ENCODE results near the gene KCNMA1.

Gene KCNMA1

DNA sequence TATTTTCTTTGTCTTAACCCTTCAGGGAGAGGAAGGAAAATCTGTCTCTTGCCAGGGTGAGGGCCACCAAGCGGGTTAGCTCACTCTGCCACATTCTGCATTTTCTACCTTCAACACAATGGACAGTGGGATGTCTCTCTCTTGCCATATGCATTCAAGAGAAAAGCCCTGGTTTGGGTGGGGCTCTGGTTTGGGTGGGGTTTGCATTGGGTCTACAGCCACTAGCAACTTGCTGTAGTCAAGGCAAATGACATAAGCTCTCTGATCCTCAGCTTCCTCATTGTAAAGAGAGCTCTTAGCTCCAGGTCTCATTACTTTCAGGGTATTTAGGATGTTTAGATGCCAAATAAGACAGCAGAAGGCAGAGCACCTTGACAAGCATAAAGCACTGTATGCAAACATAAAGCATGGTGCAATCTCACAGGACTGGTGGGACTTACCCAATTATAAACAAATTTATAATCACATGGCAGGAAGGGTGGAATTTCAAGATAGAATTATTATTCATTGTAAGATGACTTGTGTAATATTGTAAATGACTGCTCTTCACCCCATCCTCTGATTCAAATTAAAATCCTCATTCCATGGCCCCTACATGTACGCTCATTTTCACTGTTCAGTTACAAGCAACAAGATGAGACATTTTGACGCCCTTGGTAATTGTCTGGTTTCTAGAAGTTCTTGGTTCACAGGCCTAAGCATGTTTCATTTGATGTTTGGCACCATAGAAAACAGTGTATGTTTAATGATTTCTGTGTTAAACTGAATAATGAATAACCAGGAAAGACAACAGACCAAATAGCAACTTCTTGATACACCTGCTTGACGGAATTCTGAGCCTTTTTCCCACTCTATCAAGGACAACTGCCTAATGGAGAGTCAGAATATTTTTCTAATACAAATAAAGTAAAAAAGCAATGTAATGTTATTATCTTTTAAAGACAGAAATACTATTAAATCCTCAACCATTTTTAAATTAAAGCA lies 258.9 kb downstream of the KCNMA1 start:
- TF ChIP-seq GATA3 (IDR thresholded peaks at IDR 0.05; ENCODE audit: low read depth, low read length) (no peak), GATA2 (IDR thresholded peaks at IDR 0.05; ENCODE audit: low read depth, low read length) (no peak)

DNA sequence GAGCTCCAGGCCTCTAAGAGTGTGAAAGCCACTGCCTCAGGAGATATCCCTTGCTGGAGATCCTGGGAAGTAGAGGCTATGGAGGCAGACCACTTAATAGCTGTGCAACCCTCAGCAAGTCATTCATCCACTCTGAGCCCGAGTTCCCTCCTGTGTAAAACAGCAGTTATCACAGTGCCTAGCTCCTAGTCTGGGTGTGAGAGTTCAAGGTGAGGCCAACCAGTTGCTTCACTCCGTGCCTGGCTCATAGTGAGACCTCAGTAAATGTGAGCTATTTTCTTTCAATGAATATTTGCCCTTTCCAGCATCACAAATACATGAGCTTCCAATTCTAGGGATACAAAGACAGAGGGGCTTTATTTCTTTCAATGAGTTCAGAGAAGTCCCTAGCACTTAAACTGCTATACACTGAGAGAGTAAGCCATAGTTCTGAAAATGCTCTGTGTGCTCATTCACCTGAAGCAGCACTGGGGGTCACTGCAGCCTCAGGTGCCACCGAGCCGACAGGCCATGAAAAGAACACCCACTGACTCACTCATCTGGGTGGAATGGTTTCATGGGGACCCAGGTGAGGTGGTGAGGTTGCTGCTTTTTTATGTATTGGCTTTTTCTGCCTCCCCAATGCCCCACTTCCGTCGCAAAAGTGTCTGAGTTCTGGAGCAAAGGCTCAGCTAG lies 259.8 kb downstream of the KCNMA1 start:
- TF ChIP-seq GATA2 (IDR thresholded peaks at IDR 0.05; ENCODE audit: low read depth, low read length), result no peak
- TF ChIP-seq GATA3 (IDR thresholded peaks at IDR 0.05; ENCODE audit: low read depth, low read length), result no peak

DNA sequence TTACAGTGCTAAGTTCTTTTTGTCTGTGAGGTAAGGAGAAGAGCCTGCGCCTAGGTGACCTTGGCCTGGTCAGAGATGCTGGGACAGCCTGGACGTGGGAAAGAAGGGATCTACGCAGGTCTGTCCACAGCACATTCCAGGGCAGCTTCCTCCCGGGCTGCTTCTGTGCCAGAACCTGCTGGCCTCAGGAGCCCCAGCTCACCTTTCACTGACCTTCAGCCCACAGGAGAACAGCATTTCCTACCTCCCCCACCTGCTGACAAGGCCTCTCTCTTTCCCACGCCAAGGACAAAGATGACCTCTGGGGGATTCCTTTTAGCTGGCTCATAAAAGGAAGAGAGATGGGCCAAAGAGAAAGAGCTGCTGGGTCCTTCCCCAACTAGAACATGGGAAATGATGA lies 260.6 kb downstream of the KCNMA1 start:
- TF ChIP-seq GATA3 (IDR thresholded peaks at IDR 0.05; ENCODE audit: low read depth, low read length) (no peak), GATA2 (IDR thresholded peaks at IDR 0.05; ENCODE audit: low read depth, low read length) (no peak)

DNA sequence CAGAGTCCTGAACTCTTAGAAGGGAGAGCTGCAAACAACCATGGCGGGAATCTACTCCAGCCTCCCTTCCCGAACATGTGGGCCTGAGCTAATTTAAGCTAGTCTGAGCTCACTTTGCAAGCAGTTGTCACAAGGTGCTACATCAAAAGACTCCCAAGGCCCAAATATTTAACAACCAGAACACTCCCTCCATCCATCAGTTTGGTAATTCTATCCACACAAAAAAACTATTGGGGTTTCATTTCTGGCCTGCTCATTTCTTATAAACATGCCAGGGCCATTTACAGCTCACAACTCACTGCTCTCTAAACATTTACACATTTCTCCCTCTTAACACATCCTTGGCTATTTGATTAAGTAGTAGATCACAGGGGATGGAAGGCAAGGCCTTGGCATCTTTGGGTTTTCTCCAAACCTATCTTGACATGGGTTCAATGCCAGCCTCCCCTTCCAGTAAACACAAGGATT lies 263.4 kb downstream of the KCNMA1 start:
- TF ChIP-seq GATA3 (IDR thresholded peaks at IDR 0.05; ENCODE audit: low read depth, low read length) (no peak), GATA2 (IDR thresholded peaks at IDR 0.05; ENCODE audit: low read depth, low read length) (no peak)

DNA sequence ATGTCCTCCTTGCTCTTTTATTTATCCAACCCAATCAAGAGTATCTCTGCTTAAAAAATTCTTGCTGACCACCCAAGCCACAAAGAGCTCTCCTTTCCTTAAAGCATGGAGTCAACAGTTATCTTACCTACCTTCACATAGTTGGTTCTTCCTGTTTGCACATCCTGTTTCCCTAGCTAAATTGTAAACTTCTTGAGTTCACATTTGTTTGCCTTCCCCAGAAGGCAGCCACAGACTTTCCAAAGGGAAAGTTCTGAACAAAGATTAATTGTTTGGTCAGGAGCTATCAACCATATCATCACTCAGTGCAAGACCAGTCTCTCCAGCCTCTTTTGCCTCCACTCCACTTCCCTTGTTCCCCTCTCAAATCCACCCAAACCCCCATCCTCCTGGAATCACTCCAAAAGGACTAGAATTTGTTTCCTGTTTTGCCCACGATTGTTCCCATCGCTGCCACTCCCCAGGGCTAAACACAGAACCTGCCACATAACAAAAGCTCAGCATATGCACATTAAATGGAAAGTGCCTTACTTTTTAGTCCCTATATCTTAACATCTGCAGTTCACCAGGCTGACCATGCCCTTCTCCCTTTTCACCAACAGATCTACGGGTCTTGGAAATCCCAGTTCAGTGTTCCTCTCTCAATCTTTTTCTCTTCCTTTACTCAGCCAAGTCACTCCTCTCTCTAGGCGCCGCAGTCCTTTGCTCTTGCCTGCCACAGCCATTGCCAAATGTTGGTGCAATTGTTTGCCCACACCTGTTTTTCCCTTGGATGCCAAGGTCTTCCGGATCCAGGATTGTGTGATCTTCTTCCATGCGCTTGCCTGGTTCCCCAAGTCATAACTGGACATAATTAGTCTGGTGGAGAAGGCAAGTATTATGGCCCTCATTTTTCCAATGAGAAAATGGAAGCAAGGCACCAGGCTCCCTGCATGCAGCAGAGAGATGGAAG lies 265.5 kb downstream of the KCNMA1 start:
- TF ChIP-seq GATA3 (IDR thresholded peaks at IDR 0.05; ENCODE audit: low read depth, low read length) (no peak), GATA2 (IDR thresholded peaks at IDR 0.05; ENCODE audit: low read depth, low read length) (no peak)

DNA sequence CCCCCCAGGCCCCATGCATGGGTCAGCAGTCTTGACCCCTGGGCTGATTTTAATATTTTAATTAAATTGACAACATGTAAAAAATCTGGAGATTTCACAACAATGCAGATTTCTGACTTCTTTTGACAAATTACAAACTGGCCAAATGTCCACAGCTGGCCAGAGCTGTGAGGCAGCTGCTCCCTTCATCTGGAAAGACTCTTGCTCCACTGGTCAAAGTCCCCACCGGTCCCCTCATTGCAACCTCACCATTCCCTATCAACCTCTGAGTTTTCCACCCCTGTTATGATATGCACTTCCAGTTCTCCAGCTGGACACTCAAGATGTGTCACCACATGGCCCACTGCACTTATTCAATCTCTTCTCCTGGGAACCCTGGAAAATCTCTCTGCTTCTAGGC lies 266.2 kb downstream of the KCNMA1 start:
- TF ChIP-seq GATA2 (IDR thresholded peaks at IDR 0.05; ENCODE audit: low read depth, low read length) (no peak), GATA3 (IDR thresholded peaks at IDR 0.05; ENCODE audit: low read depth, low read length) (no peak)

DNA sequence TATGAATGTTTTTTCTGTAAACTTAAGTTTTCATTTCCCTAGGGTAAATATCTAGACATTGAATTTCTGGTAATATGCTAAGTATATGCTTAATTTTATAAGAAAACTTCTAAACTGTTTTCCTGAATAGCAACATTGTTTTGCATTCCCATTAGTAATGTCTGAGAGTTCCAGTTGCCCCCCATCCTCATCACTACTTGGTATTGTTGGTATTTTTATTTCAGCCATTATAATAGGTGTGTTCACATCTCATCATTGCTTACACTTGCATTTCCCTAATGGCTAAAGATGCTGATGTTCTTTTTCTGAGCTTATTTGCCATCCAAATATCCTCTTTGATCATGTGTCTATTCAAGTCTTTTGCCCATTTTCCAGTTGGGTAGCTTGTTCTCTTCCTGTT lies 269.6 kb downstream of the KCNMA1 start:
- TF ChIP-seq GATA2 (IDR thresholded peaks at IDR 0.05; ENCODE audit: low read depth, low read length) (no peak), GATA3 (IDR thresholded peaks at IDR 0.05; ENCODE audit: low read depth, low read length) (no peak)

DNA sequence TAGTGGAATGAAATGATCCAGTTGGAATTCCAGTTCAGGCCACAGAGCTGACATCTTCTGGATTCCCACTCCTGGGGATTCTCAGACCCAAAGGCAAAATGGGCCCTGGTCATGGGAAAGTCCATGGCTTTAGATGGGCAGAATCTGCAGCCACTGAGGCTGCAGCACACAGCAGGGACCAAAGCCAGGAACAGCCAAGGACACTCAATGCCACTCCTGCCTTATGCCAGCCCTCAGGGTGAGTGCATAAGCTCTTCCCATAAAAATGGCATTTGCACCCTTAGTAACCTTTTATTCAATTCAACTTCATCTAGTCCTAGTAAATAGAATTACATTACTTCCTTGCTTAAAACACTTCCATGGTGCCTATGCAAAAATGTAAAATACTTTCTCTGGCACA lies 274.4 kb downstream of the KCNMA1 start:
- no peak for TF ChIP-seq GATA2 (IDR thresholded peaks at IDR 0.05; ENCODE audit: low read depth, low read length)

DNA sequence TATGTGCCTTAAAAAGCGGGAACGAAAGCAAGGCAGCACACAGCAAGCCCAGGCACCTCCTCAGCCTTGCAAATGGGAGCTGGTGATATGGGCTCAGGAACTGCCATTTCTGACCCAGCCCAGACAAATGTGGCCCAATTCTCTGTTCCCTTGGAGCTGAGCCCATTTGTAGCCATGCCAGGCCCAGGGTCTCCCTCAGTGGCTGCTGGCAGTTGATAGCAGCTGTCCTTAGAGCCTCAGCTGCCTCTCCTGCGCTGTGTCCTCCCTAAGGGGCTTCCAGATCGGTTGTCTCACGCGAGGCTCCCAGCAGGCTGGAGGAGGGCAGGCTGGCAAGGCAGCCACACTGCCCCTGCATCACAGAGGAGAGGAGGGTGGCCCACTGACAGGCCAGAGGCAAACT lies 275.8 kb downstream of the KCNMA1 start:
- TF ChIP-seq GATA3 (IDR thresholded peaks at IDR 0.05; ENCODE audit: low read depth, low read length) (no peak), GATA2 (IDR thresholded peaks at IDR 0.05; ENCODE audit: low read depth, low read length) (no peak)

DNA sequence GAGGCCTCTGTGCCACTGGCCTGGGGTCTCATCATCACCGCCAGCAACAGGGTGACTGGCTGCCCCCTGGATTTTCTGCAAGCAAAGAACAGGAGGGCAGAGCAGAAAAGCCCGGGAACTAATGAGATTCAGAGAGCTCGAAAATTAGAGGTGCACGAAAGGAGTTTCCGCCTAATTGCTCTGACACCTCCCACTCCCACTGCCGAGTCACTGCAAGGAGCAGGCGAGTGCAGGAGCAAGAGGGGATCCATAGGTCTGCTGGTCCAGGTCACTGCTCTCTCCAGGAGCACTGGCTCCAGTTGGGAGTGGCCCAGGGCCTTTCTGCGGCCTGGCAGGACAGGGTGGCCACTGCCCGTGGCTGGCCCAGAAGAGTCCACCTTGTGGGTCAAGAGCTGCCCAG lies 276.2 kb downstream of the KCNMA1 start:
- TF ChIP-seq GATA3 (IDR thresholded peaks at IDR 0.05; ENCODE audit: low read depth, low read length) (no peak), GATA2 (IDR thresholded peaks at IDR 0.05; ENCODE audit: low read depth, low read length) (no peak)

DNA sequence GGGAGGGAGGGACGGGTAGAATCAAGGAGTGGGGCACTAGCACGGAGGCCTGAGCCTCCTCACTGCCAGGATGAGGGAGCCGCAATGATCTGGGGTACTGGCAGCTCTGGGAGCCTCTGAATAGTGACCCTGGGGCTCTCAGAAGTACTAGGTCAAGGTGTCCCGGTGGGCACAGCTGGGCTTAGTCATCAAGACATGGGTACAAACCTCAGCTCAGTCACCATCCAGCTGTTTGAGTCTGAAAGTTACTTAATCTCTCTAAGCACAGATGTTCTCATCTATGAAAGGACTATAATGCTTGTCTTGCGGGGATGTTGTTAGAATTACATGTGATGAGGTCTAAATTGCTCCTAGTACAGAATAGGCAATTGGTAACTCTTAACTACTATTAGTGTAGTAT lies 276.8 kb downstream of the KCNMA1 start:
- no peak for TF ChIP-seq GATA3 (IDR thresholded peaks at IDR 0.05; ENCODE audit: low read depth, low read length)
- no peak for TF ChIP-seq GATA2 (IDR thresholded peaks at IDR 0.05; ENCODE audit: low read depth, low read length)

DNA sequence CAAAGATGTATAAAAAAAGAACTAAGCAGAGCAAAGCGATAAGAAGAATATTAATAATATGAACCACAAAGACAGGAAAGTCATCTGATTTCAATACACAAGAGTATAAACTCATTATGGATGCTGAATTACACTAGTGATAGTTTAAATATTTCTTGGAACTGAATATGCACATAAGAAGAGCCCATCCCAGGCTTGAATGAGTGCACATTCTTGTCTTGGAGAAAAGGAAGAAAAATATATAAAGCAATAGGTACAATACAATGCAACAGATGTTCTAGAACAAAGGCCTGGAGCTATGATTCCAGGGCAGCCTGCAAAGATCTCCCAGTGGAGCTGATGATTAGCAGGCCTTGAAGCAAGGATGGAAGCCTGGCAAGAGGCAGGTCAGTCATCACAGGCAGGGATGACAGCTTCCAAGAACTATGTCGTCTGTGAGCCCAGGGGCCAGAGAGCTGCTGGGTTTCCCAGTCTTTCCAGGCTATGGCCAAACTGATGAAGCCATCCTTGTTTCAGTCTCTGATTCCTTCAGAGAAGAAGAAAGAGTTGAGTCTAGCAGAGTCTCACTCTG lies 277.6 kb downstream of the KCNMA1 start:
- TF ChIP-seq GATA3 (IDR thresholded peaks at IDR 0.05; ENCODE audit: low read depth, low read length) (no peak), GATA2 (IDR thresholded peaks at IDR 0.05; ENCODE audit: low read depth, low read length) (no peak)

DNA sequence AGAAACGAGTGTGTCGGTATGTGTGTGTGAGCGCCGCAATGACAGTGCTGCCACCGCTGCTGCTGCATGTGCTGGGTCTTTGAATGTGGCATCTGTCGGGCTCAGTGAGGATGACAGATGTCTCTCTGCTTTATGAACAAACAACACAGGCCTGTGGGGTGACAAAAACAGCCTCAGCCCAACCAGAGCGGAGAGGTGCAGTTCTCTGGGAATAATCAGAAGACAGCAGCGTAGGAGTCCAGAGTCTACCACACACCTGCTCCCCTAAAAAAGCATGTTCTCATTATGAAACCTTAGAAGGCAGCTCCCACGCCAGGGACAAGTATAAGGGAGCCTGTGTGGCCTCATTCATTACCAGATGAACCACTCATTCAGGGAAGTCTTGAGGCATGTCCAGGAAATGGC lies 278.3 kb downstream of the KCNMA1 start:
- no peak for TF ChIP-seq GATA3 (IDR thresholded peaks at IDR 0.05; ENCODE audit: low read depth, low read length)
- no peak for TF ChIP-seq GATA2 (IDR thresholded peaks at IDR 0.05; ENCODE audit: low read depth, low read length)

Measured in SH-SY5Y (cell line).